GM19240 (cell line): Measurements from ENCODE around the gene NPAS3.

Experiments used
- DNase-seq: peaks from one replicate; pipeline ENCODE4 v3.0.0; 2011; ENCODE audit warnings: low spot score; ENCODE audit not compliant: insufficient read length

The NPAS3 gene

GRCh38 chr14:33611405-33612196, 672.9 kb downstream of the NPAS3 start:
- no peak for DNase-seq

DNA sequence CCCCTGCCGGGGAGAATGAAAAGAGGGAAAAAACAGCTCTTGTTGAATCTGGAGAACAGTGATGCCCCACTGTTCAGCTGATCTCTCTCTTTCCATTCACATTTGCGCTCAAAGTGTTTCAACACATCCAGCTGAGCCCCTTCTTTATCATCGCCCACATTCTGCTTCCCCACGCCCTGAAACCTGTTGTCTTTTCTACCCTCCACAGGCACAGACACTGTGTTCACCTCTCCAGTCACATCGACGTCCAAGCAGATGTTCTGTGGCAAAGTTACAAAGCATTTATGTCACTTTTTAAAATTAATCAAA, 673.5 kb downstream of the NPAS3 start:
- no peak for DNase-seq

DNA sequence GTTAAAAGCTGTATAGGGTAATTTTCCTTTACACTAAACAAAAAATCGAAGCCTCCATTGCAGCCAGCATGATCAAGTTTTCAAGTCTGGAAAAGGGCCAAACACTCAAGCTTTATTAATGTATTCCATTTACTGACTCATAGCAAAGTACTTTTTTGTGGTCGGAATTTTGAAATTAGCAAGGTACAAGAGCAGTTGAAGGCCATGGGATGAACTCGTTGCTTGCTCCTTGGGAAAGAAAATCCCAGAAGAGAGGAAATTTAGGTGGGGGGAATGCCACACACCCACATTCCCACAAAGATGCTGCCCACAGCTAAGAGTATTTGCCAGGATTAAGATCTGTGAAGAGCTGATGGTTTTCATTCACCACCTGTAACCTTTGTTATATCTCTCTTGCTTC, 678.5 kb downstream of the NPAS3 start:
- DNase-seq = no peak

DNA sequence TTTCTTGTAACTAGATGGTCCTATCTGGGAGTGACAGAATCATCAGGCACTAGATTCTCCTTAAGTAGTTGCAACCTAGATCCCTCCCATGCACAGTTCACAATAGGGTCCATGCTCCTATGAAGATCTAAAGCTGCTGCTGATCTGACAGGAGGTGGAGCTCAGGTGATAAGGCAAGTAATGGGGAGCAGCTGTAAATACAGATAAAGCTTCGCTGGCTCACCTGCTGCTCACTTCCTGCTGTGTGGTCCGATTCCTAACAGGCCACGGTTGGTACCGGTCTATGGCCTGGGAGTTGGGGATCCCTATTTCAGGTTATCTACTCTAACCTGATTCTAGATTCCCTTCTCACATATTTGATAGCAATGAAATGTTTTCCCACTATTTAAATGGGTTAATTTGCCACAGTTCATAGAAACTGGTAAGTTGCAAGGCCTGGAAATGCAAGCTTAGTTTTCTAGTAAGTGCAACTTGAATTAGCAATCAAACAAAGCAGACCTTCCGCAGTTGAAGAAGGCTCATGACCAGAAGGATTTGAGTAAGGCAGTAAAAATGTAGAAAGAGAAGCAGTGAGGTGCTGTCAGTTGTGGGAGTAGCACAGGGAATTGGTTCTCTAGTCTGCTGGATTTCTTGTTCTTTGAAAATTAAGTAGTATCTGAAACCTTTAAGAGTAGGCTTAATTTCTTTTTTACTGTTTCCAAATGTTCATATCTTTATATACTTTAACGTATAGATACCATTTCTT, 679.9 kb downstream of the NPAS3 start:
- DNase-seq = no peak

DNA sequence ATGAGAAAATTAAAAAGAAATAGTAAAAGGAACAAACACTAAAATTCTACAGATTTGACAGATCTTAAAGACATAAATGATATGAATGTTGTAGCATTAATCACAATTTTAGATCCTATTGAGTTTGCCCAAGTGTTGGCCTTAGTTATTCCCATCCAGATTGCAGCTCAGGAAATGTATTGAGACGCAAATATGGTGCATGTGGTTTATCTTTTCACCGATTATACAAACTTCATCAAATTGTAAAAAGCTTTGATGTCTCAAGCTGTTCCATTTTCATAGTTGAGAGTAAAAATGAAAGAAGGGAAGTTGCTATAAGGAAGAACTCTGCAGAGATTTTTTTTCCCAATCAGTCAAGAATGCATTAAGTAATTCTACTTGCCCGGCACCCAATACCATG, 683.8 kb downstream of the NPAS3 start:
- DNase-seq = no peak

GRCh38 chr14:33629792-33630191, 691.1 kb downstream of the NPAS3 start:
- DNase-seq = no peak

- DNase-seq = no peak
Observed at GRCh38 chr14:33631021-33631420, 692.3 kb downstream of the NPAS3 start.

DNA sequence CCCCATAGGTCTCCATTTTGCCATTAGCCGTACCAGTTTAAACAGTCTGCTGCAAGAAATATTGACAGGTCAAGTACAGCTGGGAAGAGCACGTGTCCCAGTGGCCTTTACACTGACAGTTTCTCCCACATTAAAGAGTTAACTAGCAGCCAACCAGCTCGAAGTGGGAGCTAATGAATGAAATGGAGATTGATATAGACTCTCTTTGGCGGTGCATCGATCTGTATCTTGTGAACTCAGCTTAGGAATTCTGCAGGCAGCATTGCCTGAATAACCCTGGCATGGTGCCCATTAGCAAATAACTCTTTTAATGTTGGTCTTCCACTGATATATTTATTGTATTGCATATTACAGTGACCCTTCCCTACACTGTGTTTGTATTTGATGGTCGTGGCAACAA, 692.8 kb downstream of the NPAS3 start:
- DNase-seq = no peak

DNA sequence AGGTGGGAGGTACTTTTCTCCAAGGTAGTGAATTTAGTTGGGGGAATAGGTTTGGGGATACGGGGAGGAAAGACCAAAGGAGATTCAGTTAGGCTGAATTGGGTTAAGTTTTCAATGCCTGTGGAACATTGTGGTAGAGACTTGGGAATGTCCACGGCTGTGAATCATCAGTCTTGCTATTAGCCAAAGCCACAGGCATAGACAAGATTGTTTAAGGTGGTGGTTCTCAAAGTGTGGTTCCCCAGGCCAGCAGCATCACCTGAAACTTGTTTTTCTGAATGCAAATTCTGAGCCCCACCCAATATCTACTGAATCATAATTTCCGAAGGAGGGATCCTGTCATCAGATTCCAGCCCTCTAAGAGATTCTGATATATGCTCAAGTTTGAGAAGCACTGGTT, 696.0 kb downstream of the NPAS3 start:
- no peak for DNase-seq

GRCh38 chr14:33636716-33637115, 698.0 kb downstream of the NPAS3 start:
- DNase-seq = no peak

DNA sequence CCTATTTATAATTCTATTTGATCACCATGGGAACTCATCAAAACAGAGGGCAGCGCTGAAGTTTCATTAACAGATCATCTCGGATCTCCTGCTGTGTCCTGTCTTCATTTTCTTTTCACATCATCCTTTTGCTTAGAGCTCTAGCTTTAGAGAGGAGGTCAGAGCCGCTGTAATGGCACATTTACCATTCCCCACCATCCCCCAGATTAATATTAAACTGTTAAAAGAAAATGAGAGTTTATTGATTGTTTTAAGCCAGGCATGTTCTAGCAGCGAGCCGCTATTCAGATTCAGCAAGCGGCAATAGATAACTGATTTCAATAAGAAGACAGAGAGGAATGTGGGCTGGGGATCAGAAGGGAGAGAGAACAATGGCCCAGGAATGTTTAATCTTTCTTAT, 703.4 kb downstream of the NPAS3 start:
- no peak for DNase-seq

DNA sequence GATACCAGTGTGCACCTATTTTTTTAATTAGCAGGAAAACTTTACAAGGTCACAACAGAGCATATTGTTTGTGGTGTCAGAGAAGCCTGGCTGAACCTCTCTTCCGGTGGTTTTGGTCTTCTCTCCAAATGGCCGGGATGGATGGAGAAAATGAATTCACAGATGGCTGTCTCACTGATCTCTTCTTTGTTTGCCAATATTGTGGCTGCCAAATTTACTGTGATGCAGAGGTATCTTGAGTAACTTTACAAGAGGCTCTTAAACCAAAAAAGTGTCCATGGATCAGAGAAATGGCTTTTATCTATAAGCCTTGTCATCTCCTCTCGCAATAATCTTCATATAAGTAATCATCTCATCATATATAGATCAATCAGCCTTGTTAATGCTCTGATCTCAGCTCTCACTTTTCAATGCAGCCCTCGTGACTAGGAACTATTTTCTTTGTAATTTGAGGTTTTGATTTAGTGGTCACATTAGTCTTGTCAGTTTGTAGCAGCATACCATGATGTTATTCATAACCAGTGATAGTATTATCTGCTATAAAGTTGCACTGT, 704.1 kb downstream of the NPAS3 start:
- no peak for DNase-seq

GRCh38 chr14:33643426-33644181, 704.9 kb downstream of the NPAS3 start:
- DNase-seq = no peak

GRCh38 chr14:33646692-33647260, 708.1 kb downstream of the NPAS3 start:
- DNase-seq = no peak

DNA sequence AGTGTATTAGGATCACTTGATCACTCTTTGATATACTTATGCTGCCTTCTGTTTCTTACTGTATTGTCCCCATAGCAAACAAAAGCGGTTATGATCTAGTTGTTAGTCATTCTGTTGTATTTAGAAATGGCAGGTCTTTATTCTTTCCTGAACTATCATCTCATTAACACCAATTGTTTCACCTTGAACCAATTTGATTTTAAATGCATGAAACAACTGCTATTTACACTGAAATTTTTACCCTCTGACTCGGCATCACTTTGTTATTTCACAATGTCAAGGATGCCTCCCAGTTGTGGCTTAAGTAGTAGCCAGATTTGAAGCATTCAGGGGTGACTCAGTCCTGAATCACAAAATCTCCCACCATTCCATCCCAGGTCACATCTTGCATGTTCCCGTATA, 708.7 kb downstream of the NPAS3 start:
- no peak for DNase-seq

GRCh38 chr14:33650430-33650829, 711.8 kb downstream of the NPAS3 start:
- DNase-seq = no peak

- DNase-seq = no peak
Observed at GRCh38 chr14:33652566-33653307, 714.1 kb downstream of the NPAS3 start.

DNA sequence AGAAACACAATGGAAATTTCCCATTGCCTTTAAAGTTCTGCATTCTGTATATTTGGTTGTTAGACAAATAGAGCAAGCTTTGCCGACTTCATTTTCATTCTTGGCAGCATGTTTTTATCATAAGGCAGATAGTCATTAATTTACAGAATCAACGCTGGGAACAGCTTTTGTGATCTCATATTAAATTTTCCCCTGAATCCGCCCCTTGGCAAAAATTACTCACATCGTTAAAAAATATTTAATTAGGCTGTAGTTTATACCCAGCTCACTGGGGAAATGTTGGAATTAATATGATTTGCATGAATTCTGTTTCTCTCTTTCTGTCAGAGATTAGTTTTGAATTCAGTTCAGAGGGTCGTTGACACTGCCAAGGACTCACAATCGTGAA, 714.6 kb downstream of the NPAS3 start:
- no peak for DNase-seq

DNA sequence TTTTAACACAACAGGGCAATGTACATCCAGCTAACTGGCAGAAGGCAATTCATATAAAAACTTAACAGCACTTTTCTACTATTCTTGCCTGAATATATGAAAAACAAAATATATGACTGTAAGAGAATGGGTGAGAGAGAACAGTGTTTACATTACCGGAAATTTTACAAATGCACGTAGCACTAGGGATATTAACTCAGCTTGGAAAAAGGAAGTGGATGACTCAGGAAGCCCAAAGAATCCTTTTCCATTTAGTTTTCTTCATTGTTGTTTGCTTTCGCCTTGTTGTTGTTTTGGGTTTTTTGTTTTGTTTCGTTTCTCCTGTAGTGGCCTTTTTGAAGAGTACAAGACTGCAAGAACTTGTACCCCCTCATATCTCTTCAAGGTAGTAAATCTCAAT, 716.7 kb downstream of the NPAS3 start:
- no peak for DNase-seq

GRCh38 chr14:33657476-33657875, 718.8 kb downstream of the NPAS3 start:
- no peak for DNase-seq

- no peak for DNase-seq
Observed at GRCh38 chr14:33660248-33660647, 721.6 kb downstream of the NPAS3 start.
